Aorta (tissue), 5 donors: ENCODE measurements around the gene RELL2. TPM values are rescaled to one million over a fixed set of nuclear protein-coding genes. Genes with fewer than 3 reads are reported as not detected.
A peak's percentile ranks its signal among the peaks of the same experiment; 100 is the strongest.

Experiments used
- ATAC-seq: fragments of 200-7000 bp; cut with Tn5 transposase; one replicate; pipeline ENCODE4 v1.9.1; 2022; ENCODE audit warnings: moderate library complexity; ENCODE audit not compliant: low FRiP score
- DNase-seq, 2 donors: peaks; one replicate each; pipeline ENCODE4 v3.0.0-alpha.2; 2020
- H3K27ac ChIP-seq, 2 donors: one replicate each; pipeline ENCODE4 v1.5.1; 2013; ENCODE audit warnings: low read length in 2 of 2, mild to moderate bottlenecking in 2 of 2, moderate library complexity in 2 of 2, control low read depth in 1 of 2, inconsistent platforms in 1 of 2, low read depth in 1 of 2
- H3K27me3 ChIP-seq, 2 donors: one replicate each; pipeline ENCODE4 v1.6.1; 2013; ENCODE audit warnings: control low read depth in 1 of 2, low read length in 1 of 2, mild to moderate bottlenecking in 1 of 2, moderate library complexity in 1 of 2; ENCODE audit not compliant: insufficient read depth in 2 of 2, control insufficient read depth in 1 of 2
- H3K36me3 ChIP-seq, 2 donors: one replicate each; pipeline ENCODE4 v1.6.1; 2013; ENCODE audit warnings: control low read depth in 1 of 2, low read length in 1 of 2, mild to moderate bottlenecking in 1 of 2; ENCODE audit not compliant: insufficient read depth in 2 of 2, control insufficient read depth in 1 of 2
- H3K4me1 ChIP-seq, 2 donors: one replicate each; pipeline ENCODE4 v1.6.1; 2013; ENCODE audit warnings: low read length in 2 of 2, control low read depth in 1 of 2, mild to moderate bottlenecking in 1 of 2, moderate library complexity in 1 of 2; ENCODE audit not compliant: insufficient read depth in 2 of 2, control insufficient read depth in 1 of 2
- H3K4me3 ChIP-seq, 2 donors: one replicate each; pipeline ENCODE4 v1.5.1; 2013; ENCODE audit warnings: low read length in 2 of 2, control low read depth in 1 of 2, mild to moderate bottlenecking in 1 of 2
- H3K9me3 ChIP-seq: one replicate; pipeline ENCODE4 v1.6.1; 2013; ENCODE audit warnings: mild to moderate bottlenecking, low read length; ENCODE audit not compliant: control insufficient read depth
- WGBS, 2 donors: extraction: QIAGEN DNeasy Blood & Tissue Kit; methylation state at CpG; one replicate each; pipeline ENCODE4 v1.1.7; 2013; 5-methylcytosine and 5-hydroxymethylcytosine counted together
- intact Hi-C, 2 donors: fragments of 100-400 bp; cut with DNase I; formaldehyde crosslinking; loops; one replicate each; pipeline versions ENCODE4 v1.14.2 to v1.15.0; 2022
- polyA plus RNA-seq, 2 donors: library from polyadenylated mRNA; stranded (reverse); fragments of 200-250 nt; gene quantifications; one replicate each; pipeline ENCODE4 v1.2.3, GENCODE V29; 2013
- total RNA-seq, 2 donors: library from RNA; stranded (reverse); fragmentation: NEBNext Ultra II Directional; extraction: Animal tissue kit (Norgen Biotek cat#: 25700); gene quantifications; one replicate each; pipeline ENCODE4 v1.2.1, GENCODE V29; 2021
- donor health status: healthy with polysubstance abuse.
- donor health status: Bipolar disorder and iron deficiency.
- donor health status: DM: no; HTN: no; CAD: no.
- donor health status: DM: no; HTN: no; CAD: no.
- donor health status: DM: yes; HTN: yes; CAD: no.

The RELL2 gene
- total and polyA plus RNA-seq, 4 donors: 0.63 to 2.9 (median 1.7) TPM

- 94% methylated on average over 8 of the region's 8 CpGs for WGBS, 2 donors
These were observed 26.7 kb downstream of the RELL2 start for GRCh38 chr5:141663506-141663905.

GRCh38 chr5:141664733-141665461 lies 28.1 kb downstream of the RELL2 start:
- Histone ChIP-seq H3K4me3 (no peak overlapping the region), H3K27me3 (no peaks in the 10 kb centered on the region), H3K4me1 (no peaks in the 10 kb centered on the region), H3K27ac (no peak overlapping the region), H3K9me3 (no peaks in the 10 kb centered on the region), H3K36me3 (no peaks in the 10 kb centered on the region)
- peak; percentile 86 for ATAC-seq
- 35 to 38% methylated on average over 13 of the region's 13 CpGs for WGBS, 2 donors
- peak; percentile 84 to 92 for DNase-seq
- intact Hi-C loops: no loop called here

More at GRCh38 chr5:141663506-141663905, 26.7 kb downstream of the RELL2 start:
- Histone ChIP-seq H3K27ac (no peak overlapping the region), H3K36me3 (no peaks in the 10 kb centered on the region), H3K27me3 (no peaks in the 10 kb centered on the region), H3K4me1 (no peaks in the 10 kb centered on the region), H3K4me3 (no peak overlapping the region), H3K9me3 (no peaks in the 10 kb centered on the region)
- DNase-seq (no peak), ATAC-seq (no peak)
- intact Hi-C loops: no loop called here

- H3K27me3 ChIP-seq: no peaks in the 10 kb centered on the region
- intact Hi-C loops: no loop called here
- ATAC-seq: no peak
- WGBS, 2 donors: 88 to 89% methylated on average over 18 of the region's 18 CpGs
- H3K4me1 ChIP-seq: no peaks in the 10 kb centered on the region
- DNase-seq: no peak
- no peak overlapping the region for H3K27ac ChIP-seq
- H3K36me3 ChIP-seq: no peaks in the 10 kb centered on the region
- H3K4me3 ChIP-seq: no peak overlapping the region
- no peaks in the 10 kb centered on the region for H3K9me3 ChIP-seq
These were observed 29.5 kb downstream of the RELL2 start for GRCh38 chr5:141665995-141666940.

GRCh38 chr5:141668601-141669265 lies 31.9 kb downstream of the RELL2 start:
- no peak for ATAC-seq
- Histone ChIP-seq H3K27me3 (no peaks in the 10 kb centered on the region), H3K4me3 (no peak overlapping the region), H3K9me3 (no peaks in the 10 kb centered on the region), H3K36me3 (no peaks in the 10 kb centered on the region), H3K27ac (no peak overlapping the region), H3K4me1 (no peaks in the 10 kb centered on the region)
- intact Hi-C loops: no loop called here
- WGBS, 2 donors: 80 to 85% methylated on average over 8 of the region's 8 CpGs
- no peak for DNase-seq

- 67 to 85% methylated on average over 4 of the region's 4 CpGs for WGBS, 2 donors
- Histone ChIP-seq H3K4me1 (no peaks in the 10 kb centered on the region), H3K27ac (no peak overlapping the region), H3K36me3 (no peaks in the 10 kb centered on the region), H3K27me3 (no peaks in the 10 kb centered on the region), H3K4me3 (no peak overlapping the region), H3K9me3 (no peaks in the 10 kb centered on the region)
- intact Hi-C loops: no loop called here
- DNase-seq (no peak), ATAC-seq (no peak)
These were observed 32.7 kb downstream of the RELL2 start for GRCh38 chr5:141669520-141669919.

- H3K36me3 ChIP-seq: no peaks in the 10 kb centered on the region
- ATAC-seq (no peak), DNase-seq (no peak)
- H3K27ac ChIP-seq: no peak overlapping the region
- WGBS, 2 donors: 90 to 94% methylated on average over 23 of the region's 23 CpGs
- H3K4me3 ChIP-seq: no peak overlapping the region
- intact Hi-C loops: no loop called here
- H3K4me1 ChIP-seq: no peaks in the 10 kb centered on the region
- H3K9me3 ChIP-seq: no peaks in the 10 kb centered on the region
- H3K27me3 ChIP-seq: no peaks in the 10 kb centered on the region
These were observed 35.5 kb downstream of the RELL2 start for GRCh38 chr5:141672071-141672840.

- no peaks in the 10 kb centered on the region for H3K4me1 ChIP-seq
- DNase-seq: no peak
- 75 to 77% methylated on average over 19 of the region's 19 CpGs for WGBS, 2 donors
- peak; percentile 40 for ATAC-seq
- H3K27me3 ChIP-seq: no peaks in the 10 kb centered on the region
- no peak overlapping the region for H3K27ac ChIP-seq
- intact Hi-C loops: no loop called here
- H3K9me3 ChIP-seq: no peaks in the 10 kb centered on the region
- H3K36me3 ChIP-seq: no peaks in the 10 kb centered on the region
- H3K4me3 ChIP-seq: no peak overlapping the region
These were observed 36.3 kb downstream of the RELL2 start for GRCh38 chr5:141672841-141673813.
